IPS-20b (cell line): ENCODE measurements around the gene MAGI1.
"Not testable (repeated sequence)": the region's sequence is repeated elsewhere in the genome, so short reads cannot be mapped to it uniquely, and the experiment has no call there.

Experiments
- H3K27ac ChIP-seq: one replicate; pipeline ENCODE4 v1.5.1; 2013; ENCODE audit warnings: low read length
- H3K27me3 ChIP-seq: 2 replicates; pipeline ENCODE4 v1.6.1; 2013; ENCODE audit warnings: mild to moderate bottlenecking, low read length, inconsistent platforms; ENCODE audit not compliant: insufficient read depth
- H3K36me3 ChIP-seq: 2 replicates; pipeline ENCODE4 v1.6.1; 2013; ENCODE audit warnings: low read depth, mild to moderate bottlenecking, inconsistent platforms, low read length, moderate library complexity; ENCODE audit not compliant: insufficient read depth
- H3K4me1 ChIP-seq: 2 replicates; pipeline ENCODE4 v1.6.1; 2013; ENCODE audit warnings: mild to moderate bottlenecking, control low read depth, inconsistent platforms, low read length, moderate library complexity; ENCODE audit not compliant: insufficient read depth
- H3K4me3 ChIP-seq: 2 replicates; pipeline ENCODE4 v1.5.1; 2013; ENCODE audit warnings: mild to moderate bottlenecking, low read length, inconsistent platforms
- H3K9ac ChIP-seq: 2 replicates; pipeline ENCODE4 v1.6.1; 2013; ENCODE audit warnings: low read depth, mild to moderate bottlenecking, inconsistent platforms, low read length, moderate library complexity
- H3K9me3 ChIP-seq: 2 replicates; pipeline ENCODE4 v1.6.1; 2013; ENCODE audit warnings: mild to moderate bottlenecking, low read depth, low read length, inconsistent platforms; ENCODE audit not compliant: insufficient read depth

Gene MAGI1

DNA sequence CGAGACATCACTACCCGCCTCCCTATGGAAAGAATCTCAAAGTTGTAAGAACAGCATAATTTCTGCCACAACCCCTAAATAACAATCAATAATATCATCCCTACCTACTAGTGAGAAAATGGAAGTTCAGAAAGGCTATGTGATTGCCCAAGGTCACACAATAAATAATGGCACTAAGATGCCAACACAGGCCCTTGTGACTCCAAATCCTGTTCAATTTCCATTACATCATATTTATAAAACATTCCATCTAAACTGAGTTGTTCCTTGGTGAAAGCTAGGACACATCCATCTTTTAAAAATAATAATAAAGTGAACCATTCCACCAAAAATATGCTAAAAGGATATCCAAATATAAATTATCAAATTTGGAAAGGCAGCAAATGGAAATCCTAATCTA lies 144.6 kb downstream of the MAGI1 start:
- Histone ChIP-seq H3K27ac (no peak overlapping the region), H3K9me3 (no peaks in the 10 kb centered on the region), H3K4me1 (peaks cover 26% of the 10 kb centered on the region), H3K9ac (no peak overlapping the region), H3K27me3 (no peaks in the 10 kb centered on the region), H3K36me3 (no peaks in the 10 kb centered on the region), H3K4me3 (no peak overlapping the region)

DNA sequence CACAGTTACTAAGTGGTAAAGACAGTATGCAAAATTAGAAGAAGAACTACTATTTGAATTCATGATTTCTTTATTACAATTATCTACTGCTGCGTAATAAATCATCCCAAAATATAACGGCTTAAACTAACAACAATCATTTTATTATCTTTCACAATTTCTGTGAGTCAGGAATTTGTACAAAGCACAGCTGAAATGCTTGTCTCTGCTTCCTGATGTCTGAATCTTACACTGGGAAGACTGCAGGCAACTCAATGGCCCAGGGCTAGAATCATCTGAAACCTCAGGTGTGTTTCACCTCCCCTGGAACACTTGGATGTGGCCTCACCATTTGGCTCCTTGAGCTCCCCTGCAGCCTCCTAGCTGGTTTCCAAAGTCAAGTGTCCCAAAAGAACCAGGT lies 145.1 kb downstream of the MAGI1 start:
- no peak overlapping the region for H3K9ac ChIP-seq

DNA sequence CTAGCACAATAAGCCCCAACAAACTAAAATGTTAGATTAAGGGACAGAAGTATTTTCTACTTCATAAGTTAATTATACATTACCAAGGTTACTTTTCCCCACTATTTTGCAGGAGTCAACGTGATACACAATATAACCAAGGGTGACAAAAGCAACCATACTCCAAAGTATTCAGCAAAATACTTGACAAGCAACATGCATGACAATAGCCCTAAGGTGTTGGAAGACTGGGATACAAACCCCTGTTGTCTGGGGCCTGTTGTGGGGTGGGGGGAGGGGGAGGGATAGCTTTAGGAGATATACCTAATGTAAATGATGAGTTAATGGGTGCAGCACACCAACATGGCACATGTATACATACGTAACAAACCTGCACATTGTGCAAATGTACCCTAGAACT lies 147.2 kb downstream of the MAGI1 start:
- H3K9ac ChIP-seq = not testable (repeated sequence)

More for the DNA sequence above, 145.1 kb downstream of the MAGI1 start:
- H3K4me3 ChIP-seq = no peak overlapping the region
- H3K27ac ChIP-seq = no peak overlapping the region
- peaks cover 29% of the 10 kb centered on the region for H3K4me1 ChIP-seq
- H3K9me3 ChIP-seq = no peaks in the 10 kb centered on the region
- no peaks in the 10 kb centered on the region for H3K36me3 ChIP-seq
- no peaks in the 10 kb centered on the region for H3K27me3 ChIP-seq

DNA sequence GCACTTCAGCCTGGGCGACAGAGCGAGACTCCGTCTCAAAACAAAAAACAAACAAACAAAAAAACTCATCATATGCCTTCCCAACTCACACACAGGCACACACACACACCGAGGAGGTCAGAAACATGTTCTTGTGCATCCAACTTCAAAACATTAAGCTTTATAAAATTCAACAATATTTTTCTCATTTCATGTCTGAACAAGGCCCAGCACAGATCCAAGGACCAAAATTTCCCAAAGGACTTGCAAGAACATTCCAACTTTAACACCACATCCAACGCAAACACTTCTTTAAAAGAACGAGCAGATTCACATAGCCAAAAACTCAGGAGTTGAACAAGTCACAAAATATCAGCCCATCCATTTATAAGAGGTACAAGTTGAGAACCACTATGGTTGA lies 148.4 kb downstream of the MAGI1 start:
- Histone ChIP-seq H3K27ac (no peak overlapping the region), H3K9me3 (no peaks in the 10 kb centered on the region), H3K27me3 (no peaks in the 10 kb centered on the region), H3K36me3 (no peaks in the 10 kb centered on the region), H3K9ac (no peak overlapping the region), H3K4me3 (no peak overlapping the region), H3K4me1 (peaks cover 26% of the 10 kb centered on the region)

More for the DNA sequence above, 147.2 kb downstream of the MAGI1 start:
- not testable (repeated sequence) for H3K27ac ChIP-seq, H3K36me3 ChIP-seq, H3K9me3 ChIP-seq, H3K27me3 ChIP-seq, H3K4me3 ChIP-seq
- H3K4me1 ChIP-seq = peaks cover 29% of the 10 kb centered on the region

DNA sequence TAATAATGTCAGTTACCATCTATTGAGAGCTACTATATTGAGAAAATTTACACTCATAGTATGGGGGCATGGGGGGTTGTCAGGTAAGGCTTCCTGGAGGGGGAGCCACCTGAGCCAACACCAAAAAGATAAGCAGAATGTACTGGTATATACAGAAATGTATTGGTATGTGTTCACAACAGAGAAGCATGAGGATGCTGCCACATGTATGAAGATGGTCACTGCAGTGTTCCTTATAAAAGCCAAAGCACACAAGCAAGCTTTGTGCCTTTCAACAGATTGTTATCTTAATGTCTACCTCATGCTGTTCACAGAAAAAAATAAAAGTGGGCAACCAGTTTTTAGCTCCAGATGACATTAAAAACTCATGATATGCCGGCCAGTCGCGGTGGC lies 149.0 kb downstream of the MAGI1 start:
- H3K9ac ChIP-seq = peak overlapping the region; percentile 20; the same call in 1 of the 2 replicates
- no peaks in the 10 kb centered on the region for H3K36me3 ChIP-seq
- H3K27ac ChIP-seq = no peak overlapping the region
- H3K27me3 ChIP-seq = no peaks in the 10 kb centered on the region
- peaks cover 25% of the 10 kb centered on the region for H3K4me1 ChIP-seq
- H3K9me3 ChIP-seq = no peaks in the 10 kb centered on the region
- no peak overlapping the region for H3K4me3 ChIP-seq

DNA sequence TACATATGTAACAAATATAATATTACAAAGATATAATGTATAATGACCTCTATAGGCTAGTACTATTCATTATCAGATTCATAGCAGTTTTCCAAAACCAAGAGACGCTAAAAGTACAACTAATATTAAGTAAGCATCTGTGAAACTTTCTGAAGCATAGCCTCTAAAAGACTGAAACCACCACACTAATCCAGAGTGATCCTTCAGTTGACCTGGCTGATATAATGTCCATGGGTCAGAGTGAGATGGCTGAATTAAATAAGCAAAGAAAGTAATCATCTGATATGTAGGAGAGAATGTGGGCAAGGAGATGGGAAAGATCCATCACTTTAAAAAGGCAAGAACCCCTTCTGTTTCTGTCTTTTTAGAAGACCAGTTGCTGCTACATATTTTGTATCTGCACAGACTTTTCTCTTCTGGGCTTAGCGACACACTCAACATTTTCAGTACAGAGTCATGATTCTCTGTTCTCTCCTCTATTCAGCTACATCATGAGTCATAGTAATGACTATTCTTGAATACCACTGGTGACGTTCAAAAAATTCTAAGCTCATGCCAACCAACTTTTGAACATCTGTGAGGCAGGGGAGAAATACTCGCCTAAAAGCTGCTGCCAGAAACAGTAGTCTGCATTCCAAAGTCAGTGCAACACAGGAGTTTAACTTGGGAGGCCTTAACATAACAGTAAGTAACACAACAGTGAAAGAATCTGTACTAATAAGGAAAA lies 149.6 kb downstream of the MAGI1 start:
- peak overlapping the region; percentile 20; the same call in 1 of the 2 replicates for H3K9ac ChIP-seq
- H3K27ac ChIP-seq = peak overlapping the region; percentile 23
- H3K9me3 ChIP-seq = no peaks in the 10 kb centered on the region
- H3K27me3 ChIP-seq = no peaks in the 10 kb centered on the region
- no peaks in the 10 kb centered on the region for H3K36me3 ChIP-seq
- peaks cover 19% of the 10 kb centered on the region for H3K4me1 ChIP-seq
- peak overlapping the region; percentile 17; the same call in 1 of the 2 replicates for H3K4me3 ChIP-seq

DNA sequence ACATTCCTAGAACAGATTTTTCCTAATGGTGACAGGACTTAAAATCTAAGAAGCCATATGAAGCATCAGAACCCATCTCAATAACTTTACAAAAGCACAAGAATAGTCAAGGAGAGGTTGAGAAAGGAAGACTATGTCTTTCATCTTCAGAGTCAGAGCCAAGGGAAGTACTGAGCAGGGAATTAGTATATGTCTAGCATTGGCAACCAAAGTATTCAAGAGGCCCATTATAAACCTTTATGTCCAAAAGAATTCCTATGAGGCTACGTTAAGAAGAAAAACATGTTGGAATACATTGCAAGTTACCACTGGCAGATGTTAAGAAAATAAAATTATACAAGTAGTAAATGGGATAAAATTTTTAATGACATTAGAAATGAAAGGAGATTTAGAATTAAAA lies 150.5 kb downstream of the MAGI1 start:
- H3K9me3 ChIP-seq = no peaks in the 10 kb centered on the region
- H3K27me3 ChIP-seq = no peaks in the 10 kb centered on the region
- H3K4me3 ChIP-seq = no peak overlapping the region
- no peaks in the 10 kb centered on the region for H3K36me3 ChIP-seq
- peaks cover 17% of the 10 kb centered on the region for H3K4me1 ChIP-seq
- no peak overlapping the region for H3K27ac ChIP-seq
- no peak overlapping the region for H3K9ac ChIP-seq

DNA sequence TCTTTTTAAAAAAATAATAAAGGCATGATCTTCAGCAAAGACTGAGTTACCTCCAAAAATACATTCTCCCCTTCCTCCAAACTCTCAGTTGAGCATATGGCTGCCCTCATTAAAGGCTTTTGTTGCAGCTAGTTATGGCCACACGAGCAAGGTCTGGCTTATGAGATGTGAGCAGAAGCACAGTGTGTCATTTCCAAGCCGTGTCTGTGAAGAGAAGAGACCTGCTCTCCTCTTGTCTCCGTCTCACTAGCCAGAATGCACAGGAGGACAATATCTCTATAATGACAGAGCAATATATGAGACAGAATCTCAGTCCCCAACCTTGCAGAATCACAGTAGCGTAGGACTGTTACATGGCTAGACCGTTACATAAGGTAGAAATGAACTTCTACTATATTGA lies 152.3 kb downstream of the MAGI1 start:
- no peak overlapping the region for H3K27ac ChIP-seq
- no peak overlapping the region for H3K4me3 ChIP-seq
- H3K27me3 ChIP-seq = no peaks in the 10 kb centered on the region
- H3K36me3 ChIP-seq = no peaks in the 10 kb centered on the region
- no peak overlapping the region for H3K9ac ChIP-seq
- H3K9me3 ChIP-seq = no peaks in the 10 kb centered on the region
- peaks cover 11% of the 10 kb centered on the region for H3K4me1 ChIP-seq

DNA sequence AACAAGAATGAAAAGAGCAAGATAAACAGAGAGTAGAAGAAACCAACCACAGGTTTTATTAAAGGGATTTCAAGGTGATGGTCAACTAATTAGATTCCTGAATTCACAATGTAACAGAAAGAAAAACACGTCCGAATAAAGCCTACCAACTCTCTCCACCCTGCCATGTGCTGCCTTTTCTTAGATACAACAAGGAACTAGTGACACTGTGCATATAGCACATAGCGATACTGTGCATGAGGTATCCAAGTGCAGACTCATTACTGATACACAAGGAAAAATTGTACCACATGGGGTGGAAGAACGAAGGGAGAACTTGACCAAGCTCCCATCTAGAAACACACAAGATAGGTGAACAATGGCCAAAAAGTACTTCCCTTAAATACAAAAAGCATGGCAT lies 154.6 kb downstream of the MAGI1 start:
- Histone ChIP-seq H3K4me3 (no peak overlapping the region), H3K9me3 (no peaks in the 10 kb centered on the region), H3K36me3 (no peaks in the 10 kb centered on the region), H3K27me3 (no peaks in the 10 kb centered on the region), H3K4me1 (peaks cover 11% of the 10 kb centered on the region), H3K9ac (no peak overlapping the region), H3K27ac (peak overlapping the region; percentile 10)

DNA sequence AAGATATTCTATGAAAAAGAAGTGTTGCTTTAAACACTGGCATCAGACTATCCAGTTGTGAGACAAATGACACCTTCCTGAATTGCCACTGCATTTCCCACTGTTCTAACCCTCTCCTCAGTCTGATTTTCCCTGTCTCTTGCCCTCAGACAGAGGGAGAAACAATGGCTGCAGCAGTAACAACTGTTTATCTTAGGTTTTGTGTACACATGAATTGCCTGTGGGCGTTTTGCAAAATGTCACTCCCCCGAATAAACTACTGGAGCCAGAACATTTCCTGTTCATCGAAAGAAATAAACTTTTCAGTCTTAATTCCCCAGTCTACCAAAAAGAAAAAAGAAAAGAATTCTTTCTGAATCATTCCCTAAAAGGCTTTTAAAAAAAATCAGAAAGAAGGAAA lies 155.1 kb downstream of the MAGI1 start:
- Histone ChIP-seq H3K4me3 (no peak overlapping the region), H3K36me3 (no peaks in the 10 kb centered on the region), H3K4me1 (peaks cover 14% of the 10 kb centered on the region), H3K27me3 (no peaks in the 10 kb centered on the region), H3K9me3 (no peaks in the 10 kb centered on the region), H3K9ac (no peak overlapping the region), H3K27ac (peak overlapping the region; percentile 10)

DNA sequence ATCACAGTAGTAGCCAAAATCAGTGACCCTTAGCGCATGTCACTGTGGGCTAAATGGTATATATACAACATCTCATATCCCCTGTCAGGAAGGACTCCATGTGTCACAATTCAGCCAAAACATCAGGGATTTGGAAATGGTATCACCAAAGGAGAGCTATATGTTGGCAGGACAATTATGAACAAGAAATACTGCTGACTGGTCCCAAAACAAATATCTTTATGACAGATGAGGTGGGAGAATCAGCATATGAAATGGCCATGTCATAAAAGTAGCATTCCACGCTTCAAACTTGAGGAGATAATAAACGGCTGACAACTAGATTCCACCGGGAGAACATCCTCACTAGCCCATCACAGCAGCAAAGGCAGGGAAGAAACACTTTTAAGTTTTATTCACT lies 158.4 kb downstream of the MAGI1 start:
- no peak overlapping the region for H3K9ac ChIP-seq
- no peak overlapping the region for H3K27ac ChIP-seq
- H3K4me1 ChIP-seq = peaks cover 16% of the 10 kb centered on the region
- no peaks in the 10 kb centered on the region for H3K9me3 ChIP-seq
- no peaks in the 10 kb centered on the region for H3K36me3 ChIP-seq
- H3K4me3 ChIP-seq = no peak overlapping the region
- H3K27me3 ChIP-seq = no peaks in the 10 kb centered on the region

DNA sequence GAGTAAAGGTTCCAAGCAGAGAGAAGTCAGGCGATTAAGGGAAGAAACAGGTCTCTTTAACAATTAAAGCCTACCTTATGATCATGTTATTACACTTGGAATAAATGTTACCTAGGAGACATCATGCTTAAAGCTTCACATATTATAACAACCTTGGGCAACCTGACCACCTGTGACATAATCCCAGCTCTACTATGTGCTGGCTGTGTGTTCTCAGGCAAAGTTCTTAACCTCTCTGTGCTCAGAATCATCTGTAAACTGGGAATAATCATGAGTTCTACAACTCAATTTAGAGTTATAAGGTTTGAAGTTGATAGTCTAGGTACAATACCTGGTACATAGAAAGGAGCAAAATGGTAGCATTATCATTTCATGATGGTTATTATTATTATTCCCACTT lies 159.3 kb downstream of the MAGI1 start:
- no peaks in the 10 kb centered on the region for H3K9me3 ChIP-seq
- H3K27ac ChIP-seq = peak overlapping the region; percentile 4
- no peak overlapping the region for H3K4me3 ChIP-seq
- H3K9ac ChIP-seq = peak overlapping the region; percentile 42; the same call in 1 of the 2 replicates
- H3K27me3 ChIP-seq = no peaks in the 10 kb centered on the region
- H3K4me1 ChIP-seq = peaks cover 16% of the 10 kb centered on the region
- no peaks in the 10 kb centered on the region for H3K36me3 ChIP-seq
